OCI-LY3 (cell line): ENCODE results near the gene ABL2.
"Not testable (repeated sequence)": the region's sequence is repeated elsewhere in the genome, so short reads cannot be mapped to it uniquely, and the experiment has no call there.

Experiments
- CTCF ChIP-seq: fragments of 200-600, 300-600 bp; sonication (generic); IDR thresholded peaks from 2 replicates; pipeline ENCODE4 v1.5.1; 2014; ENCODE audit warnings: antibody characterized with exemption, low read length, low read depth
- EZH2phosphoT487 ChIP-seq: fragments of 200-600 bp; shearing (Covaris generic); IDR thresholded peaks from 2 replicates; pipeline ENCODE4 v1.6.1; 2018; ENCODE audit warnings: antibody characterized with exemption, mixed run types, low read depth

- not testable (repeated sequence) for TF ChIP-seq CTCF, EZH2phosphoT487
These were observed 59.1 kb downstream of the ABL2 start for GRCh38 chr1:179170468-179170770.
